GM19238 (cell line): ENCODE data around the gene CCDC154.
"Not testable (repeated sequence)": the region's sequence is repeated elsewhere in the genome, so short reads cannot be mapped to it uniquely, and the experiment has no call there.

Experiments
- DNase-seq: peaks from one replicate; pipeline ENCODE4 v3.0.0; 2011; ENCODE audit warnings: low spot score; ENCODE audit not compliant: insufficient read length

The CCDC154 gene

GRCh38 chr16:1443980-1444729, at the start of gene CCDC154:
Gene CCDC154, minus strand, starts transcription at chr16:1444556. Its CDS starts 234 bp downstream, at chr16:1444322.
- DNase-seq = no peak

GRCh38 chr16:1493746-1494094, 49.4 kb upstream of the CCDC154 start:
- DNase-seq = no peak

- DNase-seq = peak; percentile 96
These were observed 48.8 kb upstream of the CCDC154 start, which contains the start of gene TELO2 for GRCh38 chr16:1492923-1493745. Gene TELO2, plus strand, starts transcription at chr16:1493360. Its CDS starts 922 bp downstream, at chr16:1494282.

- no peak for DNase-seq
These were observed 47.9 kb upstream of the CCDC154 start for GRCh38 chr16:1492082-1492922.

- no peak for DNase-seq
These were observed 47.0 kb upstream of the CCDC154 start for GRCh38 chr16:1491327-1491726.

GRCh38 chr16:1489077-1489476, 44.7 kb upstream of the CCDC154 start:
- DNase-seq = no peak

- DNase-seq = no peak
These were observed 44.3 kb upstream of the CCDC154 start, which contains the start of gene PTX4 for GRCh38 chr16:1488619-1489018. Gene PTX4, minus strand, starts transcription at chr16:1488944. Its CDS starts 35 bp downstream, at chr16:1488909.

GRCh38 chr16:1488054-1488601, 43.8 kb upstream of the CCDC154 start:
- DNase-seq = no peak

GRCh38 chr16:1487395-1488053, 43.2 kb upstream of the CCDC154 start:
- DNase-seq = no peak

- DNase-seq = no peak
These were observed 42.4 kb upstream of the CCDC154 start for GRCh38 chr16:1486551-1487390.

- no peak for DNase-seq
These were observed 41.6 kb upstream of the CCDC154 start for GRCh38 chr16:1485847-1486496.

GRCh38 chr16:1481906-1482835, 37.8 kb upstream of the CCDC154 start:
- no peak for DNase-seq

- DNase-seq = not testable (repeated sequence)
These were observed 34.6 kb upstream of the CCDC154 start for GRCh38 chr16:1478937-1479336.

- DNase-seq = no peak
These were observed 32.7 kb upstream of the CCDC154 start for GRCh38 chr16:1477033-1477432.

GRCh38 chr16:1475552-1476114, 31.3 kb upstream of the CCDC154 start:
- no peak for DNase-seq

- peak; percentile 99 for DNase-seq
These were observed 30.6 kb upstream of the CCDC154 start, which contains the start of gene CLCN7 for GRCh38 chr16:1474796-1475551. Gene CLCN7, minus strand, starts transcription at chr16:1475028. Its CDS starts 54 bp downstream, at chr16:1474974.
